H1 (cell line): Measurements from ENCODE around the gene PHRF1. TPM values are rescaled to one million over a fixed set of nuclear protein-coding genes. Genes with fewer than 3 reads are reported as not detected.

Source experiments
- CTCF ChIA-PET: fragments of 300-600 bp; sonication (Branson Sonifier 250); formaldehyde crosslinking; loops from one replicate; lab custom pipeline; 2021; ENCODE audit not compliant: partially characterized antibody; lab: Charles Lee
- POLR2A ChIA-PET: fragments of 300-600 bp; sonication (Branson Sonifier 250); formaldehyde crosslinking; loops from one replicate; lab custom pipeline; 2021; ENCODE audit warnings: inconsistent platforms; ENCODE audit not compliant: partially characterized antibody; lab: Charles Lee
- DNase-seq, 2 experiments: peaks; one replicate each; pipeline versions ENCODE4 v3.0.0 to v3.0.0-alpha.2; 2010 to 2022; ENCODE audit warnings: low spot score in 2 of 2, low read depth in 1 of 2, mixed read lengths in 1 of 2
- FAIRE-seq: peaks from 2 replicates; lab custom pipeline; 2011; peaks lifted over from hg19 to GRCh38; lab: Jason Lieb, UNC
- H2AFZ ChIP-seq: 2 replicates; pipeline ENCODE4 v1.8.1; 2012; ENCODE audit warnings: low read length, inconsistent platforms
- H2AK5ac ChIP-seq: 2 replicates; pipeline ENCODE4 v1.6.1; 2013; ENCODE audit warnings: low read depth, low read length
- H2BK120ac ChIP-seq: replicated peaks from 2 replicates; pipeline ENCODE3; 2013; ENCODE audit warnings: low read depth, low read length, inconsistent platforms
- H2BK12ac ChIP-seq: 2 replicates; pipeline ENCODE4 v1.6.1; 2013; ENCODE audit warnings: low read depth, low read length
- H2BK15ac ChIP-seq: 2 replicates; pipeline ENCODE4 v1.6.1; 2013; ENCODE audit warnings: low read length
- H2BK20ac ChIP-seq: 2 replicates; pipeline ENCODE4 v1.6.1; 2013; ENCODE audit warnings: low read length
- H2BK5ac ChIP-seq: 2 replicates; pipeline ENCODE4 v1.6.1; 2013; ENCODE audit warnings: low read depth, low read length
- H3K14ac ChIP-seq: 2 replicates; pipeline ENCODE4 v1.6.1; 2013; ENCODE audit warnings: inconsistent platforms; ENCODE audit not compliant: insufficient read length
- H3K18ac ChIP-seq: 2 replicates; pipeline ENCODE4 v1.6.1; 2013; ENCODE audit warnings: low read length; ENCODE audit errors: extremely low read depth
- H3K23ac ChIP-seq: 2 replicates; pipeline ENCODE4 v1.6.1; 2013; ENCODE audit warnings: inconsistent platforms; ENCODE audit not compliant: insufficient read length
- H3K23me2 ChIP-seq: 2 replicates; pipeline ENCODE4 v1.6.1; 2013; ENCODE audit warnings: low read depth, low read length
- H3K27ac ChIP-seq: 2 replicates; pipeline ENCODE4 v1.6.1; 2011; ENCODE audit warnings: low read depth, low read length, inconsistent platforms
- H3K27me3 ChIP-seq, 4 experiments: replicated peaks in 1 of 4; 1 replicate in 1 of 4; 2 replicates in 3 of 4; pipeline versions ENCODE4 v1.6.1 to v1.8.1; 2011 to 2013; ENCODE audit warnings: low read length in 3 of 4, mild to moderate bottlenecking in 3 of 4, inconsistent platforms in 2 of 4, mixed read lengths in 2 of 4, moderate library complexity in 1 of 4; ENCODE audit not compliant: control insufficient read depth in 3 of 4, insufficient read depth in 3 of 4; ENCODE audit errors: extremely low read depth in 1 of 4
- H3K36me3 ChIP-seq, 4 experiments: 2 replicates each; pipeline versions ENCODE4 v1.6.1 to v1.8.1; 2011 to 2013; ENCODE audit warnings: mild to moderate bottlenecking in 4 of 4, low read length in 3 of 4, moderate library complexity in 2 of 4, control low read depth in 1 of 4, inconsistent platforms in 1 of 4; ENCODE audit not compliant: insufficient read depth in 4 of 4, control insufficient read depth in 2 of 4
- H3K4ac ChIP-seq: replicated peaks from 2 replicates; pipeline ENCODE3; 2013; ENCODE audit warnings: low read length, low read depth, mixed read lengths, inconsistent platforms; ENCODE audit not compliant: insufficient read length
- H3K4me1 ChIP-seq, 4 experiments: replicated peaks in 1 of 4; 1 replicate in 1 of 4; 2 replicates in 3 of 4; pipeline versions ENCODE4 v1.6.1 to v1.8.1; 2011 to 2013; ENCODE audit warnings: low read length in 3 of 4, inconsistent platforms in 2 of 4, mixed read lengths in 1 of 4; ENCODE audit not compliant: insufficient read depth in 4 of 4, control insufficient read depth in 3 of 4
- H3K4me2 ChIP-seq, 2 experiments: 2 replicates each; pipeline versions ENCODE4 v1.6.1 to v1.8.1; 2011 to 2013; ENCODE audit warnings: low read depth in 2 of 2, low read length in 2 of 2, control low read depth in 1 of 2, inconsistent platforms in 1 of 2, mild to moderate bottlenecking in 1 of 2; ENCODE audit not compliant: insufficient read depth in 1 of 2
- H3K4me3 ChIP-seq, 4 experiments: fragments of 200-600, 300-600 bp in 1 of 4; sonication (generic), shearing (Covaris generic), sonication (Bioruptor Twin) in 1 of 4; 2 replicates each; pipeline versions ENCODE4 v1.5.1 to v1.8.1; 2011 to 2016; ENCODE audit warnings: low read length in 4 of 4, low read depth in 3 of 4, control low read depth in 2 of 4, inconsistent platforms in 2 of 4, mild to moderate bottlenecking in 2 of 4, mixed read lengths in 1 of 4, moderate library complexity in 1 of 4; ENCODE audit not compliant: insufficient read depth in 2 of 4; ENCODE audit errors: extremely low read depth in 1 of 4
- H3K56ac ChIP-seq: replicated peaks from 2 replicates; pipeline ENCODE3; 2013; ENCODE audit warnings: low read depth, mild to moderate bottlenecking, mixed read lengths, low read length, inconsistent platforms; ENCODE audit not compliant: insufficient read length
- H3K79me1 ChIP-seq: 2 replicates; pipeline ENCODE4 v1.6.1; 2013; ENCODE audit warnings: low read depth, low read length, control low read depth
- H3K79me2 ChIP-seq, 2 experiments: 2 replicates each; pipeline versions ENCODE4 v1.6.1 to v1.8.1; 2012 to 2013; ENCODE audit warnings: low read length in 2 of 2, mild to moderate bottlenecking in 2 of 2, inconsistent platforms in 1 of 2; ENCODE audit not compliant: insufficient read depth in 2 of 2, control insufficient read depth in 1 of 2
- H3K9ac ChIP-seq, 4 experiments: replicated peaks in 1 of 4; 1 replicate in 1 of 4; 2 replicates in 3 of 4; pipeline versions ENCODE4 v1.6.1 to v1.8.1; 2011 to 2013; ENCODE audit warnings: low read depth in 3 of 4, low read length in 3 of 4, control low read depth in 2 of 4, mild to moderate bottlenecking in 2 of 4, moderate library complexity in 2 of 4, inconsistent platforms in 1 of 4; ENCODE audit errors: extremely low read depth in 1 of 4
- H3K9me3 ChIP-seq, 2 experiments: 2 replicates each; pipeline versions ENCODE4 v1.6.1 to v1.8.1; 2012 to 2013; ENCODE audit warnings: mild to moderate bottlenecking in 2 of 2, moderate library complexity in 2 of 2, control low read depth in 1 of 2, inconsistent platforms in 1 of 2, low read depth in 1 of 2, low read length in 1 of 2, mixed read lengths in 1 of 2; ENCODE audit not compliant: insufficient read depth in 2 of 2
- H4K20me1 ChIP-seq, 2 experiments: replicated peaks in 1 of 2; 2 replicates each; pipeline versions ENCODE3 to v1.8.1; 2011 to 2013; ENCODE audit warnings: inconsistent platforms in 2 of 2, low read length in 2 of 2, mild to moderate bottlenecking in 1 of 2; ENCODE audit not compliant: insufficient read depth in 2 of 2, control insufficient read depth in 1 of 2
- H4K5ac ChIP-seq: 2 replicates; pipeline ENCODE4 v1.6.1; 2013; ENCODE audit warnings: low read length, low read depth, mixed read lengths, inconsistent platforms; ENCODE audit not compliant: insufficient read length
- H4K8ac ChIP-seq: 2 replicates; pipeline ENCODE4 v1.8.0; 2013; ENCODE audit warnings: mild to moderate bottlenecking, moderate library complexity, low read length, inconsistent platforms; ENCODE audit not compliant: insufficient read depth; ENCODE audit errors: extremely low read depth
- H4K91ac ChIP-seq: replicated peaks from 2 replicates; pipeline ENCODE3; 2013; ENCODE audit warnings: low read length, mixed read lengths, inconsistent platforms; ENCODE audit not compliant: insufficient read length
- CREB1 ChIP-seq: IDR thresholded peaks from 2 replicates; pipeline ENCODE4 v1.6.1; 2012; ENCODE audit warnings: inconsistent platforms
- EZH2 ChIP-seq: fragments of 200-600 bp; sonication (generic); IDR thresholded peaks from 2 replicates; pipeline ENCODE4 v1.7.1; 2012; ENCODE audit warnings: low read depth, mild to moderate bottlenecking, moderate library complexity, low read length, inconsistent platforms; ENCODE audit not compliant: severe bottlenecking
- KDM4A ChIP-seq: IDR thresholded peaks from one replicate; pipeline ENCODE4 v1.7.1; 2012; ENCODE audit warnings: low read depth, mild to moderate bottlenecking, moderate library complexity, low read length, inconsistent platforms; ENCODE audit not compliant: severe bottlenecking
- PHF8 ChIP-seq: fragments of 200-600 bp; sonication (generic); conservative IDR thresholded peaks from 2 replicates; pipeline ENCODE4 v1.7.1; 2012; ENCODE audit warnings: low read depth, mild to moderate bottlenecking, inconsistent platforms, low read length, moderate library complexity
- SIRT6 ChIP-seq: IDR thresholded peaks from one replicate; pipeline ENCODE4 v1.7.1; 2012; ENCODE audit warnings: low read length, inconsistent platforms
- SUZ12 ChIP-seq: fragments of 200-600 bp; sonication (generic); IDR thresholded peaks from 2 replicates; pipeline ENCODE4 v1.6.1; 2012; ENCODE audit warnings: mild to moderate bottlenecking, inconsistent platforms, low read length, moderate library complexity, mixed read lengths
- WGBS, 2 experiments: shearing (Covaris generic) in 1 of 2; methylation state at CpG; one replicate each; pipeline versions ENCODE4 v1.1.6 to v1.1.7; 2013 to 2015; ENCODE audit warnings: low lambda C conversion rate in 2 of 2, mixed read lengths in 2 of 2, inconsistent platforms in 1 of 2, low coverage in 1 of 2, missing lambda C conversion rate in 1 of 2; ENCODE audit not compliant: insufficient replicate concordance in 2 of 2, insufficient coverage in 1 of 2, insufficient read length in 1 of 2; ENCODE audit errors: extremely low coverage in 1 of 2, missing lambda C conversion rate in 1 of 2; 5-methylcytosine and 5-hydroxymethylcytosine counted together
- polyA plus RNA-seq, 7 experiments: library from polyadenylated mRNA; depleted of rRNA in 3 of 7; stranded (reverse) in 5 of 7; unstranded in 2 of 7; fragments of >200 nt in 5 of 7; fragments of 200-250 nt in 2 of 7; gene quantifications; 1 replicate in 5 of 7; 2 replicates in 1 of 7; 4 replicates in 1 of 7; pipeline versions ENCODE4 v1.2.1 to v1.2.3, GENCODE V29; 2011 to 2013; ENCODE audit warnings: missing spikeins in 2 of 7, mixed read lengths in 2 of 7
- total RNA-seq: library from RNA; stranded (reverse); fragmentation: NEBNext Ultra II Directional; extraction: Animal tissue kit (Norgen Biotek cat#: 25700); gene quantifications from 2 replicates; pipeline ENCODE4 v1.2.1, GENCODE V29; 2021

Gene PHRF1
- total and polyA plus RNA-seq, 2 of the 8 experiments (the other 6 are each of a cell fraction or from before 2014, with no cell fraction given) = 13.4 to 37.3 TPM

- H3K36me3 ChIP-seq = no peaks in the 10 kb centered on the region
- H2BK12ac ChIP-seq = peak overlapping the region; percentile 84; the same call in 1 of the 2 replicates
- no peak overlapping the region for H3K27ac ChIP-seq
- H3K14ac ChIP-seq = no peak overlapping the region
- peaks cover 0 to 30% (median 8%) of the 10 kb centered on the region in 4 experiments; a peak in 6 of 7 replicates for H3K4me1 ChIP-seq
- no peak overlapping the region for H2BK20ac ChIP-seq
- no peaks in the 10 kb centered on the region for H3K9me3 ChIP-seq
- peak overlapping the region; percentile 71 for H3K18ac ChIP-seq
- POLR2A ChIA-PET = interaction anchor here (0.6 to 2.1 kb wide), 7 partner anchors 10 to 76 kb away, joined by 3 to 13 read pairs (median 4); partner anchors contain the start of gene PHRF1
- peak; percentile 74 for TF ChIP-seq EZH2
- peak; percentile 35 for TF ChIP-seq KDM4A
- no peak for TF ChIP-seq CREB1
- TF ChIP-seq PHF8 = no peak
- no peak for TF ChIP-seq SIRT6
- peak; percentile 78 for TF ChIP-seq SUZ12
- TF ChIP-seq, all 59 proteins: peak for 3
- Histone ChIP-seq H2AK5ac (no peak overlapping the region), H3K23ac (no peak overlapping the region), H3K56ac (no peak overlapping the region), H3K4me2 (peak overlapping the region; percentile 66 to 95), H2BK5ac (no peak overlapping the region; the same call in 1 of the 2 replicates), H4K8ac (peak overlapping the region; percentile 76), H4K20me1 (peaks cover 0 to 3% of the 10 kb centered on the region in 2 experiments), H3K23me2 (peaks cover 14% of the 10 kb centered on the region; the same call in 1 of the 2 replicates), H2AFZ (no peak overlapping the region), H2BK15ac (no peak overlapping the region), H3K27me3 (peaks cover 13 to 29% (median 26%) of the 10 kb centered on the region in 4 experiments), H4K91ac (no peak overlapping the region), H2BK120ac (no peak overlapping the region), H3K4me3 (peak overlapping the region; percentile 23 to 83 (median 36)), H4K5ac (peak overlapping the region; percentile 38), H3K79me2 (no peaks in the 10 kb centered on the region), H3K79me1 (no peaks in the 10 kb centered on the region), H3K4ac (no peak overlapping the region), H3K9ac (no peak overlapping the region; a peak in 1 of 7 replicates)
- WGBS, 2 experiments = 8% methylated on average over 69 of the region's 104 CpGs; no CpG with 5 or more reads in 1 of the 2 experiments
- FAIRE-seq = no peak
- peak in 1 of 2 experiments; percentile 63 for DNase-seq
- CTCF ChIA-PET = interaction anchor here (1.0 to 3.8 kb wide), 6 partner anchors 10 to 91 kb away, joined by 3 to 21 read pairs (median 4); no protein-coding TSS in a partner anchor
Measured at GRCh38 chr11:555780-556661, 20.2 kb upstream of the PHRF1 start.
